Aorta (tissue), 5 donors: ENCODE results near the gene NBEA. TPM values are rescaled to one million over a fixed set of nuclear protein-coding genes. Genes with fewer than 3 reads are reported as not detected.

Source experiments
- ATAC-seq: fragments of 200-7000 bp; cut with Tn5 transposase; one replicate; pipeline ENCODE4 v1.9.1; 2022; ENCODE audit warnings: moderate library complexity; ENCODE audit not compliant: low FRiP score
- DNase-seq, 2 donors: peaks; one replicate each; pipeline ENCODE4 v3.0.0-alpha.2; 2020
- H3K27ac ChIP-seq, 2 donors: one replicate each; pipeline ENCODE4 v1.5.1; 2013; ENCODE audit warnings: low read length in 2 of 2, mild to moderate bottlenecking in 2 of 2, moderate library complexity in 2 of 2, control low read depth in 1 of 2, inconsistent platforms in 1 of 2, low read depth in 1 of 2
- H3K27me3 ChIP-seq, 2 donors: one replicate each; pipeline ENCODE4 v1.6.1; 2013; ENCODE audit warnings: control low read depth in 1 of 2, low read length in 1 of 2, mild to moderate bottlenecking in 1 of 2, moderate library complexity in 1 of 2; ENCODE audit not compliant: insufficient read depth in 2 of 2, control insufficient read depth in 1 of 2
- H3K36me3 ChIP-seq, 2 donors: one replicate each; pipeline ENCODE4 v1.6.1; 2013; ENCODE audit warnings: control low read depth in 1 of 2, low read length in 1 of 2, mild to moderate bottlenecking in 1 of 2; ENCODE audit not compliant: insufficient read depth in 2 of 2, control insufficient read depth in 1 of 2
- H3K4me1 ChIP-seq, 2 donors: one replicate each; pipeline ENCODE4 v1.6.1; 2013; ENCODE audit warnings: low read length in 2 of 2, control low read depth in 1 of 2, mild to moderate bottlenecking in 1 of 2, moderate library complexity in 1 of 2; ENCODE audit not compliant: insufficient read depth in 2 of 2, control insufficient read depth in 1 of 2
- H3K4me3 ChIP-seq, 2 donors: one replicate each; pipeline ENCODE4 v1.5.1; 2013; ENCODE audit warnings: low read length in 2 of 2, control low read depth in 1 of 2, mild to moderate bottlenecking in 1 of 2
- H3K9me3 ChIP-seq: one replicate; pipeline ENCODE4 v1.6.1; 2013; ENCODE audit warnings: mild to moderate bottlenecking, low read length; ENCODE audit not compliant: control insufficient read depth
- WGBS, 2 donors: extraction: QIAGEN DNeasy Blood & Tissue Kit; methylation state at CpG; one replicate each; pipeline ENCODE4 v1.1.7; 2013; 5-methylcytosine and 5-hydroxymethylcytosine counted together
- intact Hi-C, 2 donors: fragments of 100-400 bp; cut with DNase I; formaldehyde crosslinking; loops; one replicate each; pipeline versions ENCODE4 v1.14.2 to v1.15.0; 2022
- polyA plus RNA-seq, 2 donors: library from polyadenylated mRNA; stranded (reverse); fragments of 200-250 nt; gene quantifications; one replicate each; pipeline ENCODE4 v1.2.3, GENCODE V29; 2013
- total RNA-seq, 2 donors: library from RNA; stranded (reverse); fragmentation: NEBNext Ultra II Directional; extraction: Animal tissue kit (Norgen Biotek cat#: 25700); gene quantifications; one replicate each; pipeline ENCODE4 v1.2.1, GENCODE V29; 2021
- donor health status: healthy with polysubstance abuse.
- donor health status: Bipolar disorder and iron deficiency.
- donor health status: DM: no; HTN: no; CAD: no.
- donor health status: DM: no; HTN: no; CAD: no.
- donor health status: DM: yes; HTN: yes; CAD: no.

Gene NBEA
- total and polyA plus RNA-seq, 4 donors: 1.9 to 14.7 (median 8.8) TPM

DNA sequence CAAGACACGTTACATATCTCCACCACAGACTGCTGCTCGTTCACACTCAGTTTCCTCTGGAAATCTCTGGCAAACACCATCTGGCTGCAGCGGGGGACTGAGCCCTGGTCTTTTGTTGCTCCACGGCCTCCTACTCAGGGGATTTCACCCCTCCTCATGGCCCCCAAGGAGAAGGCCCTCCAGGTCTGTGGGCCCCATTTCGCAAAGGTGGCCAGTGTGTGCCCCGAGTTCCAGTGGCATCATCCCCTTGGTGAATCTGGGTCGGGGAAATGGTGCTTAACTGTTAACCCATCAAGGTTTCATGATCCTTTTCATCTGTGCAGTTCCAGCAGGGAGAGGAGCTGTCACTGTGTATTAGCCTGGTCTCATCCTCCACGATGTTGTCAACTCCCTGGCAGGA lies 769.8 kb downstream of the NBEA start:
- intact Hi-C loops: no loop called here
- H3K4me1 ChIP-seq: no peaks in the 10 kb centered on the region
- H3K27me3 ChIP-seq: no peaks in the 10 kb centered on the region
- no peaks in the 10 kb centered on the region for H3K9me3 ChIP-seq
- no peak overlapping the region for H3K4me3 ChIP-seq
- DNase-seq (no peak), ATAC-seq (no peak)
- no peak overlapping the region for H3K27ac ChIP-seq
- H3K36me3 ChIP-seq: no peaks in the 10 kb centered on the region
- WGBS, 2 donors: 77 to 92% methylated on average over 8 of the region's 8 CpGs

DNA sequence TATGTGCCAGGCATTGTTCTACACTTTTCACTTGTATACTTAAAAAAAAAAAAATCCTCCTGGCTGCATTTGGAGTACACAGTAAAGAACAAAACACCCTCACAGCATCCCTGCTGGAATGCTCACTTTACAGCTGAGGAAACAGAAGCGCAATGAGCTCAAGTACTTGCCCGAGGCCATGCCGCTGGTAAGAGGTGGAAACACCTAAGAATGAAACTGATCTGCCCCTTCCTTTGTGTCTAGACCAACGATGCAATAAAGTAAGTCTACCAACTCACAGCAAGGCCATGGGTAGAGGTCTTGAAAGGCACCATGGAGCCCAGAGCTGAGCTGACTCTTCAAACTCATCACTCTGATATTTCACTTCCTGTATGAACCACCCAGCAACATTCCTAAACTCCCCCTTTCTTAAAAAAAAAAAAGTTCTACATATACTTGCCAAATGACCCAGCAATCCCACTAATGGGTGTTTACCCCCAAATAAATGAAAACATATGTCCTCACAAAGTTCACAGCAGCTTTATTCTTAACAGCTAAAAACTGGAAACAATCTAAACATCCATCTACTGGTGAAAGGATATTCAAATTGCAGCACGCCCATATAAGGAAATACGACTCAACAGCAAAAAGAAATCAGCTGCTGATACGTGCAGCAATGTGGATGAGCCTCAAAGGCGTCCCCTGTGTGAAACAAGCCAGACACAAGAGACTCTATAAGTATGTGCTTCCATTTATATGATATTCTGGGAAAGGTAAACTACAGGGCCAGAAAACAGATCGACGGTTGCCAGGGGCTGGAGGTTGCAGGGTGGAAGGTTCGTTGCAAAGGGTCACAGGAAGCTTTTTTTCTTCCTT lies 771.1 kb downstream of the NBEA start:
- H3K27me3 ChIP-seq: no peaks in the 10 kb centered on the region
- H3K4me1 ChIP-seq: no peaks in the 10 kb centered on the region
- ATAC-seq (no peak), DNase-seq (no peak)
- 69 to 72% methylated on average over 11 of the region's 11 CpGs for WGBS, 2 donors
- no peak overlapping the region for H3K4me3 ChIP-seq
- H3K9me3 ChIP-seq: no peaks in the 10 kb centered on the region
- no peak overlapping the region for H3K27ac ChIP-seq
- H3K36me3 ChIP-seq: no peaks in the 10 kb centered on the region
- intact Hi-C loops: no loop called here

- Histone ChIP-seq H3K4me1 (no peaks in the 10 kb centered on the region), H3K27me3 (no peaks in the 10 kb centered on the region), H3K4me3 (no peak overlapping the region), H3K27ac (no peak overlapping the region), H3K36me3 (no peaks in the 10 kb centered on the region), H3K9me3 (no peaks in the 10 kb centered on the region)
- ATAC-seq (no peak), DNase-seq (no peak)
- WGBS, 2 donors: 70 to 73% methylated on average over 6 of the region's 6 CpGs
- intact Hi-C loops: no loop called here
These were observed 772.1 kb downstream of the NBEA start for GRCh38 chr13:35714121-35714520.

GRCh38 chr13:35714588-35715377 lies 772.7 kb downstream of the NBEA start:
- intact Hi-C loops: no loop called here
- Histone ChIP-seq H3K4me3 (no peak overlapping the region), H3K9me3 (no peaks in the 10 kb centered on the region), H3K27ac (no peak overlapping the region), H3K4me1 (no peaks in the 10 kb centered on the region), H3K27me3 (no peaks in the 10 kb centered on the region), H3K36me3 (no peaks in the 10 kb centered on the region)
- 85 to 89% methylated on average over 9 of the region's 9 CpGs for WGBS, 2 donors
- DNase-seq (no peak), ATAC-seq (peak; percentile 21)

DNA sequence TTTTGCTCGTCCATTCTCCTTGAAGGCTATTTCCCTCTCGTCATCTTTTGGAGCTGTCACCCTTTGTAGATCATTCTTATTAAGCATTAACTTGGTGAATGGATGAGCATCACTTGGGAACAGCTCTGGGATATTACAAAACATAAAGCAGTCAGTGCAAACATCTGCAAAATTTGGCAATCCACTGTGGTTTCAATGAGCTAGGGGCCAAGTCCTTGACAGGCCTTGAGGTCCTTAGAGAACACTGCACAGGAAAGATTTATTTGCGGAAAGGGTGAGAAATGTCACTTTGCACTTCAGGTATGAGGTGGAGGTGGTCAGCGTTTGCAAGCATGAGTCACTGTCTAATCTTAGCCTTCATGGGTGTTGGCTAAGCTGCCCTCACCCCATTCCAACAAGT lies 774.1 kb downstream of the NBEA start:
- WGBS, 2 donors: 53 to 59% methylated on average over 4 of the region's 4 CpGs
- intact Hi-C loops: no loop called here
- no peaks in the 10 kb centered on the region for H3K27me3 ChIP-seq
- no peak overlapping the region for H3K4me3 ChIP-seq
- DNase-seq: no peak
- no peak overlapping the region for H3K27ac ChIP-seq
- peak; percentile 28 for ATAC-seq
- H3K36me3 ChIP-seq: no peaks in the 10 kb centered on the region
- no peaks in the 10 kb centered on the region for H3K4me1 ChIP-seq
- no peaks in the 10 kb centered on the region for H3K9me3 ChIP-seq

- DNase-seq (no peak), ATAC-seq (no peak)
- intact Hi-C loops: no loop called here
- no peaks in the 10 kb centered on the region for H3K4me1 ChIP-seq
- H3K27me3 ChIP-seq: no peaks in the 10 kb centered on the region
- WGBS, 2 donors: 93% methylated on average over 15 of the region's 15 CpGs
- no peaks in the 10 kb centered on the region for H3K36me3 ChIP-seq
- no peaks in the 10 kb centered on the region for H3K9me3 ChIP-seq
- H3K27ac ChIP-seq: no peak overlapping the region
- no peak overlapping the region for H3K4me3 ChIP-seq
These were observed 774.7 kb downstream of the NBEA start for GRCh38 chr13:35716729-35717128.

DNA sequence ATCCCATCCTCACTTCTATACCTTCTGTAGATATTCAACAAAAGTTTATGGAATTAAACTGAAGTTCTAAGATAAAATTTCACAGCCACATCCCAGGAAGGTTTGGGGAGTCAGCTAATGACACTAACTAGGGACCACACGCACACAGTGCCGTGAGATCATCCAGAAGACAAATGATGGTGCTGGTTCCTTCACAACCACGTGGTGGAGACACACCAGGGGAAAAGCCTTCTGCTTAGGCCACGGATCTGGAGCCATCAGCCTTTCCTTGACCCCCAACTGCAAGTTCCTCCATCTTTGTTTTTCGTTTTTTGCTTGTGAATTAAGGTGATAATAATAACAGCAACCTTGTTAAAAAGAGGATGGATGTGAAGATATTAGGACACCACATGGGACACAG lies 776.0 kb downstream of the NBEA start:
- H3K36me3 ChIP-seq: no peaks in the 10 kb centered on the region
- no peak overlapping the region for H3K4me3 ChIP-seq
- H3K4me1 ChIP-seq: no peaks in the 10 kb centered on the region
- no peaks in the 10 kb centered on the region for H3K9me3 ChIP-seq
- WGBS, 2 donors: 72 to 79% methylated on average over 5 of the region's 5 CpGs
- no peak for DNase-seq
- ATAC-seq: no peak
- no peak overlapping the region for H3K27ac ChIP-seq
- H3K27me3 ChIP-seq: no peaks in the 10 kb centered on the region
- intact Hi-C loops: no loop called here

DNA sequence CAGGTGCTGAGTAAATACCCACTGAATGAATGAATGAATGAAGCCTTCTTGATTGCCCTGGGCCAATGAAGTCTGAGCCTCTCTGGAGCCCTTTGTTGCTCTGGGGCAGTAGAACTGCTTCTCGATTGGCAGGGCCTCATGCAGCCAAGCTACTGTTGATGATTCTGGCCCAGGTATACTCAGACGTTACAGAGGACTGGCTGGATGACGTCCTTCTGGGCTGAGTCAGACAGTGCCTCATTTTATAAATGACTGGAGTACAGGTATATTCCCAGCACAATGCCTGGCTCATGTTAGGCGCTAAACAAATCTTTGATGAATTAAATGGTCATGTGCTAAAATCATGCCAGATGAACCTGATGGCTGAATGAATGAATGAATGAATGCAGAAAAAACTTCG lies 778.2 kb downstream of the NBEA start:
- no peak overlapping the region for H3K4me3 ChIP-seq
- H3K36me3 ChIP-seq: no peaks in the 10 kb centered on the region
- H3K9me3 ChIP-seq: no peaks in the 10 kb centered on the region
- no peak for DNase-seq
- WGBS, 2 donors: 67 to 71% methylated on average over 5 of the region's 5 CpGs
- no peaks in the 10 kb centered on the region for H3K27me3 ChIP-seq
- H3K27ac ChIP-seq: no peak overlapping the region
- ATAC-seq: no peak
- H3K4me1 ChIP-seq: no peaks in the 10 kb centered on the region
- intact Hi-C loops: no loop called here
